DOHH2 (cell line): ENCODE data around the gene XRRA1.

Source experiments
- H3F3A ChIP-seq: fragments of 200-600 bp; sonication (generic), shearing (Covaris generic); 2 replicates; pipeline ENCODE4 v1.6.0; 2016; ENCODE audit warnings: antibody characterized with exemption, mild to moderate bottlenecking; ENCODE audit not compliant: control insufficient read depth, insufficient read depth
- H3K27ac ChIP-seq: fragments of 200-600 bp; sonication (generic); 2 replicates; pipeline ENCODE4 v1.5.1; 2014; ENCODE audit warnings: low read depth, mild to moderate bottlenecking, low read length, moderate library complexity
- H3K27me3 ChIP-seq: fragments of 200-600 bp; sonication (generic); 2 replicates; pipeline ENCODE4 v1.6.1; 2014; ENCODE audit warnings: mild to moderate bottlenecking, low read length, mixed read lengths; ENCODE audit not compliant: control insufficient read depth
- H3K36me3 ChIP-seq: fragments of 200-600 bp; sonication (generic); 2 replicates; pipeline ENCODE4 v1.6.1; 2014; ENCODE audit warnings: mild to moderate bottlenecking, low read length, moderate library complexity, mixed read lengths; ENCODE audit not compliant: control insufficient read depth
- H3K4me1 ChIP-seq: fragments of 200-600 bp; sonication (generic); 2 replicates; pipeline ENCODE4 v1.6.1; 2014; ENCODE audit warnings: mild to moderate bottlenecking, low read length, mixed read lengths; ENCODE audit not compliant: control insufficient read depth
- H3K4me2 ChIP-seq: fragments of 200-600 bp; sonication (generic); 2 replicates; pipeline ENCODE4 v1.6.0; 2014; ENCODE audit warnings: mild to moderate bottlenecking, low read length, moderate library complexity
- H3K4me3 ChIP-seq: fragments of 200-600 bp; sonication (generic); 2 replicates; pipeline ENCODE4 v1.5.1; 2014; ENCODE audit warnings: mild to moderate bottlenecking, low read length, mixed read lengths
- H3K79me2 ChIP-seq: fragments of 200-600 bp; sonication (generic); 2 replicates; pipeline ENCODE4 v1.6.1; 2014; ENCODE audit warnings: mild to moderate bottlenecking, low read length, mixed read lengths; ENCODE audit not compliant: control insufficient read depth
- H3K9me2 ChIP-seq: fragments of 200-600 bp; sonication (generic); replicated peaks from 2 replicates; pipeline ENCODE4 v1.6.1; 2014; ENCODE audit warnings: mild to moderate bottlenecking, low read length, mixed read lengths; ENCODE audit not compliant: control insufficient read depth
- H3K9me3 ChIP-seq: fragments of 200-600 bp; sonication (generic); 2 replicates; pipeline ENCODE4 v1.6.1; 2014; ENCODE audit warnings: antibody characterized with exemption, low read length, mixed read lengths; ENCODE audit not compliant: control insufficient read depth, insufficient read depth
- H4K20me1 ChIP-seq: fragments of 200-600 bp; sonication (generic); 2 replicates; pipeline ENCODE4 v1.6.0; 2014; ENCODE audit warnings: low read depth, mild to moderate bottlenecking, antibody characterized with exemption, low read length, moderate library complexity; ENCODE audit not compliant: control insufficient read depth, insufficient read depth
- CTCF ChIP-seq: fragments of 200-600 bp; sonication (generic); IDR thresholded peaks from one replicate; pipeline ENCODE4 v1.5.1; 2014; ENCODE audit warnings: antibody characterized with exemption, mild to moderate bottlenecking, low read depth, low read length; ENCODE audit not compliant: poor library complexity, severe bottlenecking
- EZH2phosphoT487 ChIP-seq: fragments of 200-600 bp; sonication (generic); IDR thresholded peaks from 2 replicates; pipeline ENCODE4 v1.6.1; 2017; ENCODE audit warnings: borderline replicate concordance, mild to moderate bottlenecking, antibody characterized with exemption, low read length, moderate library complexity, mixed read lengths

Gene XRRA1

GRCh38 chr11:74871037-74871436 lies 77.9 kb downstream of the XRRA1 start:
- H3K27ac ChIP-seq: no peak overlapping the region
- no peaks in the 10 kb centered on the region for H3F3A ChIP-seq
- no peaks in the 10 kb centered on the region for H3K9me2 ChIP-seq
- no peak for TF ChIP-seq CTCF
- no peak for TF ChIP-seq EZH2phosphoT487
- H3K4me3 ChIP-seq: no peak overlapping the region
- H3K79me2 ChIP-seq: no peaks in the 10 kb centered on the region
- no peak overlapping the region for H3K4me2 ChIP-seq
- H3K4me1 ChIP-seq: no peaks in the 10 kb centered on the region
- peaks cover 42% of the 10 kb centered on the region for H3K9me3 ChIP-seq
- peaks cover 69% of the 10 kb centered on the region for H3K36me3 ChIP-seq
- no peaks in the 10 kb centered on the region for H3K27me3 ChIP-seq
- H4K20me1 ChIP-seq: no peaks in the 10 kb centered on the region

GRCh38 chr11:74870485-74870884 lies 78.4 kb downstream of the XRRA1 start:
- peaks cover 71% of the 10 kb centered on the region for H3K36me3 ChIP-seq
- TF ChIP-seq EZH2phosphoT487 (no peak), CTCF (peak; percentile 64)

GRCh38 chr11:74866557-74866956 lies 82.3 kb downstream of the XRRA1 start:
- Histone ChIP-seq H3K4me3 (no peak overlapping the region), H3K4me1 (no peaks in the 10 kb centered on the region), H3K79me2 (no peaks in the 10 kb centered on the region), H3K27me3 (no peaks in the 10 kb centered on the region), H3F3A (no peaks in the 10 kb centered on the region), H3K9me3 (peaks cover 44% of the 10 kb centered on the region), H3K4me2 (no peak overlapping the region), H3K27ac (no peak overlapping the region), H3K36me3 (peaks cover 88% of the 10 kb centered on the region), H4K20me1 (no peaks in the 10 kb centered on the region), H3K9me2 (no peaks in the 10 kb centered on the region)
- TF ChIP-seq CTCF (no peak), EZH2phosphoT487 (no peak)

More at GRCh38 chr11:74870485-74870884, 78.4 kb downstream of the XRRA1 start:
- Histone ChIP-seq H3K27ac (no peak overlapping the region), H3K4me2 (no peak overlapping the region), H4K20me1 (no peaks in the 10 kb centered on the region), H3K79me2 (no peaks in the 10 kb centered on the region), H3K27me3 (no peaks in the 10 kb centered on the region), H3K9me3 (peaks cover 47% of the 10 kb centered on the region), H3K4me3 (no peak overlapping the region), H3K4me1 (no peaks in the 10 kb centered on the region), H3K9me2 (no peaks in the 10 kb centered on the region), H3F3A (no peaks in the 10 kb centered on the region)

GRCh38 chr11:74863410-74863809 lies 85.5 kb downstream of the XRRA1 start:
- H3K27ac ChIP-seq: no peak overlapping the region
- H3K4me3 ChIP-seq: no peak overlapping the region
- H3K27me3 ChIP-seq: no peaks in the 10 kb centered on the region
- no peak for TF ChIP-seq CTCF
- no peak for TF ChIP-seq EZH2phosphoT487
- no peaks in the 10 kb centered on the region for H4K20me1 ChIP-seq
- no peaks in the 10 kb centered on the region for H3F3A ChIP-seq
- H3K4me2 ChIP-seq: no peak overlapping the region
- peaks cover 33% of the 10 kb centered on the region for H3K9me3 ChIP-seq
- peaks cover 90% of the 10 kb centered on the region for H3K36me3 ChIP-seq
- no peaks in the 10 kb centered on the region for H3K9me2 ChIP-seq
- no peaks in the 10 kb centered on the region for H3K79me2 ChIP-seq
- H3K4me1 ChIP-seq: no peaks in the 10 kb centered on the region
